Measurements from ENCODE around the gene CSDE1. TPM values are rescaled to one million over a fixed set of nuclear protein-coding genes. Genes with fewer than 3 reads are reported as not detected.

CSDE1 gene
- total RNA-seq, 3 donors from 2014 or later (not counting 1 experiment from before 2014, with no cell fraction given) = 461 to 473 (median 470) TPM

- TF ChIP-seq CTCF (IDR thresholded peaks at IDR 0.05) = no peak
- Mint-ChIP-seq H3K9me3 (no peaks in the 10 kb centered on the region), H3K4me1 (no peaks in the 10 kb centered on the region), H3K27me3 (ENCODE audit: low read depth in 2 of 2) (no peaks in the 10 kb centered on the region), H3K36me3 (no peaks in the 10 kb centered on the region), H3K4me3 (no peak overlapping the region), H3K27ac (no peak overlapping the region)
- Histone ChIP-seq H3K27me3 (ENCODE audit: control insufficient read depth, insufficient read depth, low read length) (no peaks in the 10 kb centered on the region), H3K27ac (ENCODE audit: low read length) (no peak overlapping the region), H3K36me3 (ENCODE audit: control insufficient read depth, insufficient read depth, low read length) (peaks cover 56% of the 10 kb centered on the region), H3K4me3 (ENCODE audit: low read length) (no peak overlapping the region), H3K9me3 (ENCODE audit: control insufficient read depth, insufficient read depth, low read length) (no peaks in the 10 kb centered on the region), H3K4me1 (ENCODE audit: control insufficient read depth, insufficient read depth, low read length) (no peaks in the 10 kb centered on the region)
- DNase-seq (no peak), ATAC-seq (no peak)
- no CpG with 5 or more reads among the region's 1 CpG for WGBS (ENCODE audit: insufficient coverage)
- intact Hi-C loops (cut with micrococcal nuclease) = no loop called here
Observed at GRCh38 chr1:114771992-114772391, 14.2 kb upstream of the CSDE1 start.

GRCh38 chr1:114770989-114771388 lies 13.2 kb upstream of the CSDE1 start:
- whole genome bisulfite sequencing (ENCODE audit: insufficient coverage) = 100% methylated on average over 1 of the region's 1 CpG
- Histone ChIP-seq H3K27me3 (ENCODE audit: control insufficient read depth, insufficient read depth, low read length) (no peaks in the 10 kb centered on the region), H3K4me1 (ENCODE audit: control insufficient read depth, insufficient read depth, low read length) (no peaks in the 10 kb centered on the region), H3K36me3 (ENCODE audit: control insufficient read depth, insufficient read depth, low read length) (peaks cover 52% of the 10 kb centered on the region), H3K4me3 (ENCODE audit: low read length) (no peak overlapping the region), H3K27ac (ENCODE audit: low read length) (no peak overlapping the region), H3K9me3 (ENCODE audit: control insufficient read depth, insufficient read depth, low read length) (no peaks in the 10 kb centered on the region)
- DNase-seq (no peak), ATAC-seq (no peak)
- Mint-ChIP-seq H3K4me1 (no peaks in the 10 kb centered on the region), H3K4me3 (no peak overlapping the region), H3K27ac (no peak overlapping the region), H3K9me3 (no peaks in the 10 kb centered on the region), H3K27me3 (ENCODE audit: low read depth in 2 of 2) (no peaks in the 10 kb centered on the region), H3K36me3 (no peaks in the 10 kb centered on the region)
- intact Hi-C loops (cut with micrococcal nuclease) = no loop called here
- no peak for TF ChIP-seq CTCF (IDR thresholded peaks at IDR 0.05)

- 97% methylated on average over 4 of the region's 4 CpGs for WGBS (ENCODE audit: insufficient coverage)
- TF ChIP-seq CTCF (IDR thresholded peaks at IDR 0.05) = no peak
Observed at GRCh38 chr1:114764689-114765088, 6.9 kb upstream of the CSDE1 start.

GRCh38 chr1:114758256-114758832 lies 560 bp upstream of the CSDE1 start:
- Mint-ChIP-seq H3K9me3 (peaks cover 4 to 5% of the 10 kb centered on the region in 2 donors), H3K27ac (peak overlapping the region; percentile 99 to 100), H3K36me3 (peaks cover 6% of the 10 kb centered on the region), H3K4me1 (peaks cover 42 to 47% of the 10 kb centered on the region in 2 donors), H3K4me3 (peak overlapping the region; percentile 99), H3K27me3 (ENCODE audit: low read depth in 2 of 2) (peaks cover 0 to 3% of the 10 kb centered on the region in 2 donors)
- H3K4me1 ChIP-seq (ENCODE audit: control insufficient read depth, insufficient read depth, low read length) = peaks cover 21% of the 10 kb centered on the region
- H3K27me3 ChIP-seq (ENCODE audit: control insufficient read depth, insufficient read depth, low read length) = no peaks in the 10 kb centered on the region
- peak overlapping the region; percentile 96 for H3K27ac ChIP-seq (ENCODE audit: low read length)
- 35% methylated on average over 5 of the region's 6 CpGs for WGBS (ENCODE audit: insufficient coverage)
- H3K36me3 ChIP-seq (ENCODE audit: control insufficient read depth, insufficient read depth, low read length) = no peaks in the 10 kb centered on the region
- ATAC-seq (no peak), DNase-seq (no peak)
- H3K9me3 ChIP-seq (ENCODE audit: control insufficient read depth, insufficient read depth, low read length) = no peaks in the 10 kb centered on the region
- no peak for TF ChIP-seq CTCF (IDR thresholded peaks at IDR 0.05)
- intact Hi-C loops (cut with micrococcal nuclease) = no loop called here
- H3K4me3 ChIP-seq (ENCODE audit: low read length) = peak overlapping the region; percentile 95

More at GRCh38 chr1:114764689-114765088, 6.9 kb upstream of the CSDE1 start:
- no peaks in the 10 kb centered on the region for H3K4me1 Mint-ChIP-seq
- ATAC-seq (no peak), DNase-seq (no peak)
- Histone ChIP-seq H3K36me3 (ENCODE audit: control insufficient read depth, insufficient read depth, low read length) (peaks cover 3% of the 10 kb centered on the region), H3K27me3 (ENCODE audit: control insufficient read depth, insufficient read depth, low read length) (no peaks in the 10 kb centered on the region), H3K4me1 (ENCODE audit: control insufficient read depth, insufficient read depth, low read length) (no peaks in the 10 kb centered on the region), H3K9me3 (ENCODE audit: control insufficient read depth, insufficient read depth, low read length) (no peaks in the 10 kb centered on the region), H3K27ac (ENCODE audit: low read length) (no peak overlapping the region), H3K4me3 (ENCODE audit: low read length) (no peak overlapping the region)
- peaks cover 3 to 6% of the 10 kb centered on the region in 2 donors for H3K9me3 Mint-ChIP-seq
- no peak overlapping the region for H3K27ac Mint-ChIP-seq
- H3K4me3 Mint-ChIP-seq = no peak overlapping the region
- H3K36me3 Mint-ChIP-seq = peaks cover 8% of the 10 kb centered on the region
- intact Hi-C loops (cut with micrococcal nuclease) = no loop called here
- H3K27me3 Mint-ChIP-seq (ENCODE audit: low read depth in 2 of 2) = peaks cover 0 to 5% of the 10 kb centered on the region in 2 donors

Measured in natural killer cell (primary cell).